ENCODE results near the gene PAWR. TPM values are rescaled to one million over a fixed set of nuclear protein-coding genes. Genes with fewer than 3 reads are reported as not detected.

The PAWR gene
- total RNA-seq, 1 donor from 2014 or later: 92.0 TPM

DNA sequence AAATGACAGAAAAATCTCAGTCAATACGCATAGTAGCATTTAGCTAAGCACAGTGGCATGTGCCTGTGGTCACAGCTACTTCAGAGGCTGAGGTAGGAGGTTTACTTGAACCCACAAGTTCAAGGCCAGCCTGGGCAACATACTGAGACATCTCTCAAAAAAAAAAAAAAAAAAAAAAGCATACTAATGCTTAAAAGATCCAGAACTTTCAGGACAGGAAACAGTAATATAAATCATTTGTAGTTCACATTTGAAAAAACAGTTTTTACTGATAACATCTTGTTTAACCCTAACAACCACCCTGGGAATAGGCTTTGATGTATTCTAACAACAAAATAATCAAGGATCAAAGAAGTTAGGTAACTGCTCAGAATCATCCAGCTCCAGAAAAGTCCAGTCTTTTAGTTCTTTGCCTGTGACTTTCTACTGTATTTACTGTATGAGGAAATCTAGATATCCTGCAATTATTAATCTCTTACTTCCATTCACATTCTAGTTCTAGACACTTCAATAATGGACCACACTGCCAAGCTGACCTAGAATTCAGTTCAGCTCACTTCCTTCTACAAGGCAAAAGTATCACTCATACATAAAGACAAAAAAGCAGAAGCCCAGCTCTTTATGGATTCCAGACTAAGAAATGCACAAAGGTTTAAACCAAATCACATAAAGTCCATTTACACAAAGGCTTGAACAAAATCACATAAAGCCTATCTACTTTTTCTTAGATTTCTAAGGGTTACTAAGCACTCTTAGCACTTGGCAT lies 28.5 kb downstream of the PAWR start:
- TF ChIP-seq CTCF (IDR thresholded peaks at IDR 0.05; ENCODE audit: insufficient read depth, low read length, poor library complexity, severe bottlenecking): no peak
- no peak overlapping the region for H3K4me3 ChIP-seq (ENCODE audit: low read depth, low read length)
- DNase-seq (ENCODE audit: low read depth): no peak
- H3K36me3 ChIP-seq (ENCODE audit: control insufficient read depth, insufficient read depth, low read length): no peaks in the 10 kb centered on the region
- H3K27me3 ChIP-seq (ENCODE audit: control insufficient read depth, insufficient read depth, low read length): no peaks in the 10 kb centered on the region

DNA sequence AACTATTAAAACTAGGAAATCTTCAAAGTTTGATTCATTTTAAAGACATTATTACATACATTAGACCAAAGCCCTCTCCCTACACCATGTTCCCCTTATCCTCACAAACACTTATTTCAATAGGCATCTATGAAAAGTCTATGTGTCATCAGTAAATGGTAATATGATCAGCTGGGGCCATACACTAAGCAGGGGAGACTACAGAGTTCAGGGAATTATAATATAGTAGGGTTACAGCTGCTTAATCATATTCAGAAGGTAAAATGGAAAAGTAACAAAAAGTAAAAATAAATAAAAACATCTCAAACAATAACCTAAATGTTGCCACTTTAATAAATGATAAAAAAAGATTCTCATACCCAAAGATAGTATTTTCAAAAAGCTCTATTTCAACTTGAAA lies 29.1 kb downstream of the PAWR start:
- TF ChIP-seq CTCF (IDR thresholded peaks at IDR 0.05; ENCODE audit: insufficient read depth, low read length, poor library complexity, severe bottlenecking): no peak
- Histone ChIP-seq H3K4me3 (ENCODE audit: low read depth, low read length) (no peak overlapping the region), H3K27me3 (ENCODE audit: control insufficient read depth, insufficient read depth, low read length) (no peaks in the 10 kb centered on the region), H3K36me3 (ENCODE audit: control insufficient read depth, insufficient read depth, low read length) (no peaks in the 10 kb centered on the region)
- no peak for DNase-seq (ENCODE audit: low read depth)

GRCh38 chr12:79659961-79660431 lies 30.8 kb downstream of the PAWR start:
- Histone ChIP-seq H3K36me3 (ENCODE audit: control insufficient read depth, insufficient read depth, low read length) (no peaks in the 10 kb centered on the region), H3K4me3 (ENCODE audit: low read depth, low read length) (no peak overlapping the region), H3K27me3 (ENCODE audit: control insufficient read depth, insufficient read depth, low read length) (no peaks in the 10 kb centered on the region)
- no peak for TF ChIP-seq CTCF (IDR thresholded peaks at IDR 0.05; ENCODE audit: insufficient read depth, low read length, poor library complexity, severe bottlenecking)
- no peak for DNase-seq (ENCODE audit: low read depth)

DNA sequence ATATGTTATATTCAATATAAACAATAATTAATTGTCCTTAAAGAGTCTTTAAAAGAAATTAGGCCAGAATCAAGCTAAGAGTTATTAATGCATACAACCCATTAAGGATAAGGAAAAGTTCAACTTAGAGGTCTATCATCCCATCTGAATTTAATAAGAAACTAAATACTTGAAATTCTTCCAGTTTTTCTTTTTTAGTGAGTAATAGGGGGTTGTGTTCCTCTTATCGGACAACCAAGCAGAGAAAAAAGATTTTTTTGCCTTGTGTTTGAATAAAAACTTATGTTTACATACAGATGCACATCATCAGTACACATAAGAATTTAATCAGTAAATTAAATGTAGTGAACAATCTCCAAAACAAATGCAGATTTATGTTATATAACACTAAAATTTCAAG lies 32.5 kb downstream of the PAWR start:
- no peak for DNase-seq (ENCODE audit: low read depth)
- Histone ChIP-seq H3K4me3 (ENCODE audit: low read depth, low read length) (no peak overlapping the region), H3K27me3 (ENCODE audit: control insufficient read depth, insufficient read depth, low read length) (no peaks in the 10 kb centered on the region), H3K36me3 (ENCODE audit: control insufficient read depth, insufficient read depth, low read length) (no peaks in the 10 kb centered on the region)
- TF ChIP-seq CTCF (IDR thresholded peaks at IDR 0.05; ENCODE audit: insufficient read depth, low read length, poor library complexity, severe bottlenecking): no peak

DNA sequence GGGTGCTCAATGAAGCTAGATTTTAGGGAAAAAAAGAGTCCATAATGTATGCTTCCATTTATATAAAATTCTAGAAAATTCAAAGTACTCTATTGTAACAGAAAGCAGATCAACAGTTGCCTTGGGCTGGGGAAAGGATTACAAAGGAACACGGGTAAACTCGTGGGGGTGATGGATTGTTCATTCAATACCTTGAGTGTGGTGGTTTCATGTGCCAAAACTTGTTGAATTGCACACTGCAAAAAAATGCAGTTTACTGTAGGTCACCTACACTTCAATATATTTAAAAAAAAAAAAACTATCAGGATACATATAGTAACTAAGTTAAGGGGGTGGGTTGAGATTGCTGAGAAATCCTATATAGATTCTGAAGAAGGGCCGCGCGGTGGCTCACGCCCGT lies 33.6 kb downstream of the PAWR start:
- H3K36me3 ChIP-seq (ENCODE audit: control insufficient read depth, insufficient read depth, low read length): no peaks in the 10 kb centered on the region
- H3K4me3 ChIP-seq (ENCODE audit: low read depth, low read length): no peak overlapping the region
- TF ChIP-seq CTCF (IDR thresholded peaks at IDR 0.05; ENCODE audit: insufficient read depth, low read length, poor library complexity, severe bottlenecking): no peak
- H3K27me3 ChIP-seq (ENCODE audit: control insufficient read depth, insufficient read depth, low read length): no peaks in the 10 kb centered on the region
- no peak for DNase-seq (ENCODE audit: low read depth)

GRCh38 chr12:79655036-79655435 lies 35.7 kb downstream of the PAWR start:
- DNase-seq (ENCODE audit: low read depth): no peak
- no peak for TF ChIP-seq CTCF (IDR thresholded peaks at IDR 0.05; ENCODE audit: insufficient read depth, low read length, poor library complexity, severe bottlenecking)
- no peak overlapping the region for H3K4me3 ChIP-seq (ENCODE audit: low read depth, low read length)
- H3K27me3 ChIP-seq (ENCODE audit: control insufficient read depth, insufficient read depth, low read length): no peaks in the 10 kb centered on the region
- H3K36me3 ChIP-seq (ENCODE audit: control insufficient read depth, insufficient read depth, low read length): no peaks in the 10 kb centered on the region

Measured in kidney epithelial cell (primary cell).